Trophoblast cell (in vitro differentiated cells and primary cell): ENCODE results near the gene TTLL10.

ENCODE experiments used
- DNase-seq, 2 donors: peaks; one replicate each; pipeline ENCODE4 v3.0.0-alpha.2; 2016
- H2AFZ ChIP-seq: 2 replicates; pipeline ENCODE4 v1.6.1; 2013; ENCODE audit warnings: low read length, moderate library complexity, mild to moderate bottlenecking; ENCODE audit not compliant: insufficient read depth, poor library complexity
- H2AK5ac ChIP-seq: 2 replicates; pipeline ENCODE4 v1.6.1; 2013; ENCODE audit warnings: mild to moderate bottlenecking, low read length
- H2BK120ac ChIP-seq: 2 replicates; pipeline ENCODE4 v1.6.1; 2013; ENCODE audit warnings: low read length, mild to moderate bottlenecking, moderate library complexity; ENCODE audit not compliant: insufficient read depth, poor library complexity
- H2BK12ac ChIP-seq: 2 replicates; pipeline ENCODE4 v1.6.1; 2013; ENCODE audit warnings: mild to moderate bottlenecking, low read length, moderate library complexity
- H2BK5ac ChIP-seq: 2 replicates; pipeline ENCODE4 v1.6.1; 2013; ENCODE audit warnings: low read length, low read depth, moderate library complexity, mild to moderate bottlenecking; ENCODE audit not compliant: poor library complexity
- H3K14ac ChIP-seq: 2 replicates; pipeline ENCODE4 v1.6.1; 2013; ENCODE audit warnings: mild to moderate bottlenecking, low read length
- H3K18ac ChIP-seq: 2 replicates; pipeline ENCODE4 v1.6.1; 2013; ENCODE audit warnings: mild to moderate bottlenecking, low read length
- H3K23ac ChIP-seq: 2 replicates; pipeline ENCODE4 v1.6.1; 2013; ENCODE audit warnings: low read length
- H3K27ac ChIP-seq: 2 replicates; pipeline ENCODE4 v1.5.1; 2013; ENCODE audit warnings: low read depth, mild to moderate bottlenecking, inconsistent platforms, low read length, moderate library complexity
- H3K27me3 ChIP-seq: 2 replicates; pipeline ENCODE4 v1.6.1; 2013; ENCODE audit warnings: inconsistent platforms, mild to moderate bottlenecking, low read length, moderate library complexity; ENCODE audit not compliant: insufficient read depth
- H3K36me3 ChIP-seq, 2 experiments: 1 replicate in 1 of 2; 2 replicates in 1 of 2; pipeline ENCODE4 v1.6.1; 2013; ENCODE audit warnings: low read length in 2 of 2, mild to moderate bottlenecking in 2 of 2, moderate library complexity in 1 of 2; ENCODE audit not compliant: insufficient read depth in 2 of 2, control insufficient read depth in 1 of 2
- H3K4ac ChIP-seq: 2 replicates; pipeline ENCODE4 v1.6.1; 2013; ENCODE audit warnings: low read depth, mild to moderate bottlenecking, low read length, moderate library complexity
- H3K4me1 ChIP-seq, 2 experiments: 1 replicate in 1 of 2; 2 replicates in 1 of 2; pipeline ENCODE4 v1.6.1; 2013; ENCODE audit warnings: low read length in 2 of 2, mild to moderate bottlenecking in 2 of 2, moderate library complexity in 1 of 2; ENCODE audit not compliant: insufficient read depth in 2 of 2, control insufficient read depth in 1 of 2
- H3K4me2 ChIP-seq: 2 replicates; pipeline ENCODE4 v1.6.1; 2013; ENCODE audit warnings: inconsistent platforms, mild to moderate bottlenecking, low read length, moderate library complexity
- H3K4me3 ChIP-seq: 2 replicates; pipeline ENCODE4 v1.5.1; 2013; ENCODE audit warnings: mild to moderate bottlenecking, low read depth, low read length, inconsistent platforms
- H3K79me1 ChIP-seq: one replicate; pipeline ENCODE4 v1.6.1; 2013; ENCODE audit warnings: low read length
- H3K79me2 ChIP-seq: 2 replicates; pipeline ENCODE4 v1.6.1; 2013; ENCODE audit warnings: low read length, mild to moderate bottlenecking; ENCODE audit not compliant: control insufficient read depth, insufficient read depth, poor library complexity
- H3K9ac ChIP-seq: 2 replicates; pipeline ENCODE4 v1.6.1; 2013; ENCODE audit warnings: mild to moderate bottlenecking, low read length
- H3K9me3 ChIP-seq: 2 replicates; pipeline ENCODE4 v1.6.1; 2013; ENCODE audit warnings: low read depth, mild to moderate bottlenecking, control low read depth, inconsistent platforms, low read length; ENCODE audit not compliant: insufficient read depth
- H4K12ac ChIP-seq: 2 replicates; pipeline ENCODE4 v1.6.1; 2013; ENCODE audit warnings: low read depth, mild to moderate bottlenecking, low read length, moderate library complexity
- H4K8ac ChIP-seq: 2 replicates; pipeline ENCODE4 v1.6.1; 2013; ENCODE audit warnings: low read depth, mild to moderate bottlenecking, low read length, moderate library complexity
- H4K91ac ChIP-seq: one replicate; pipeline ENCODE4 v1.6.1; 2013; ENCODE audit warnings: low read depth, mild to moderate bottlenecking, low read length, moderate library complexity
- WGBS: extraction: QIAGEN DNeasy Blood & Tissue Kit; methylation state at CpG from one replicate; pipeline ENCODE4 v1.1.7; 2013; ENCODE audit warnings: missing lambda C conversion rate; ENCODE audit not compliant: insufficient read length, insufficient coverage; ENCODE audit errors: extremely low coverage; 5-methylcytosine and 5-hydroxymethylcytosine counted together

Gene TTLL10

DNA sequence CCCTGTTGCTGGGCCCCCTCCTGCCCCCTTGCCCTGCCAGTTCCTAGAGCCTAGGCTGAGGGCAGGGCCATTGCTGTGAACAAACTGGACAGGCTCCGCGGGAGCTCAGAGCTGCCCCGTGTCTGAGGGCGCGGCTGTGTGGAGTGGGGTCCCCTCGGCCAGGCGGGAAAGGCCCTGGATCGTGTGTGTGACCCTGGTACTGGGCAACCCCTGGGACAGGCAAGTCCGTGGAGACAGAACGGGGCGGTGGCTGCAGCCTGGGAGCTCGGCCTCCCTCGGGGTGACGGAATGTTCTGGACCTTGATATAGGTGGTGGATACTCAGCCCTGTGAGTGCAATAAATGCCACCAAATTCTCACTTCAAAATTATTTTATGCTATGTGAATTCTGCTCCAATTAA is 30.0 kb upstream of the TTLL10 start:
- no peak overlapping the region for H2AFZ ChIP-seq
- no peak overlapping the region for H3K4me2 ChIP-seq
- no peak overlapping the region for H3K4ac ChIP-seq
- no peak overlapping the region for H4K8ac ChIP-seq
- no peak overlapping the region for H3K23ac ChIP-seq
- H2BK5ac ChIP-seq: no peak overlapping the region
- H3K79me1 ChIP-seq: no peaks in the 10 kb centered on the region
- peaks cover under 1% of the 10 kb centered on the region for H3K27me3 ChIP-seq
- no peak overlapping the region for H2BK120ac ChIP-seq
- peaks cover 0 to 4% of the 10 kb centered on the region in 2 experiments for H3K4me1 ChIP-seq
- H3K18ac ChIP-seq: no peak overlapping the region
- no peak overlapping the region for H3K14ac ChIP-seq
- DNase-seq: no peak
- no peaks in the 10 kb centered on the region for H3K79me2 ChIP-seq
- no peak overlapping the region for H3K4me3 ChIP-seq
- no peak overlapping the region for H3K9ac ChIP-seq
- H3K36me3 ChIP-seq: no peaks in the 10 kb centered on the region
- no peak overlapping the region for H2BK12ac ChIP-seq
- no peak overlapping the region for H3K27ac ChIP-seq
- H4K91ac ChIP-seq: no peak overlapping the region
- no peak overlapping the region for H4K12ac ChIP-seq
- peaks cover 2% of the 10 kb centered on the region for H3K9me3 ChIP-seq
- no peak overlapping the region for H2AK5ac ChIP-seq
- no CpG with 5 or more reads among the region's 14 CpGs for WGBS

GRCh38 chr1:1144122-1144842 is 29.4 kb upstream of the TTLL10 start:
- H3K18ac ChIP-seq: no peak overlapping the region
- H3K4ac ChIP-seq: no peak overlapping the region
- no peak overlapping the region for H3K27ac ChIP-seq
- no peak overlapping the region for H3K23ac ChIP-seq
- no peak overlapping the region for H2BK5ac ChIP-seq
- peaks cover 2% of the 10 kb centered on the region for H3K9me3 ChIP-seq
- no peak overlapping the region for H2BK12ac ChIP-seq
- DNase-seq: no peak
- no peak overlapping the region for H3K4me2 ChIP-seq
- H3K4me3 ChIP-seq: no peak overlapping the region
- no peak overlapping the region for H2BK120ac ChIP-seq
- no peak overlapping the region for H3K9ac ChIP-seq
- no peaks in the 10 kb centered on the region for H3K27me3 ChIP-seq
- peaks cover 0 to 4% of the 10 kb centered on the region in 2 experiments for H3K4me1 ChIP-seq
- H2AFZ ChIP-seq: peak overlapping the region; percentile 19
- peak overlapping the region; percentile 26 for H3K14ac ChIP-seq
- no peak overlapping the region for H4K8ac ChIP-seq
- no peak overlapping the region for H2AK5ac ChIP-seq
- peak overlapping the region; percentile 29 for H4K91ac ChIP-seq
- no peaks in the 10 kb centered on the region for H3K36me3 ChIP-seq
- WGBS: no CpG with 5 or more reads among the region's 42 CpGs
- no peak overlapping the region for H4K12ac ChIP-seq
- H3K79me1 ChIP-seq: no peaks in the 10 kb centered on the region
- H3K79me2 ChIP-seq: no peaks in the 10 kb centered on the region

- no peak for DNase-seq
- no peak overlapping the region for H3K4ac ChIP-seq
- no peaks in the 10 kb centered on the region for H3K79me2 ChIP-seq
- H4K8ac ChIP-seq: no peak overlapping the region
- H2AFZ ChIP-seq: no peak overlapping the region
- H2BK5ac ChIP-seq: no peak overlapping the region
- no peak overlapping the region for H3K14ac ChIP-seq
- H3K23ac ChIP-seq: no peak overlapping the region
- no peaks in the 10 kb centered on the region for H3K27me3 ChIP-seq
- H4K91ac ChIP-seq: no peak overlapping the region
- no peaks in the 10 kb centered on the region for H3K36me3 ChIP-seq
- no peak overlapping the region for H3K18ac ChIP-seq
- H3K27ac ChIP-seq: no peak overlapping the region
- H2AK5ac ChIP-seq: no peak overlapping the region
- WGBS: no CpG with 5 or more reads among the region's 32 CpGs
- H3K4me2 ChIP-seq: no peak overlapping the region
- H3K4me1 ChIP-seq: peaks cover 0 to 4% of the 10 kb centered on the region in 2 experiments
- H3K9ac ChIP-seq: no peak overlapping the region
- peaks cover 2% of the 10 kb centered on the region for H3K9me3 ChIP-seq
- H2BK12ac ChIP-seq: no peak overlapping the region
- H2BK120ac ChIP-seq: no peak overlapping the region
- no peak overlapping the region for H4K12ac ChIP-seq
- no peak overlapping the region for H3K4me3 ChIP-seq
- H3K79me1 ChIP-seq: no peaks in the 10 kb centered on the region
Observed at GRCh38 chr1:1144843-1145546, 28.7 kb upstream of the TTLL10 start.

DNA sequence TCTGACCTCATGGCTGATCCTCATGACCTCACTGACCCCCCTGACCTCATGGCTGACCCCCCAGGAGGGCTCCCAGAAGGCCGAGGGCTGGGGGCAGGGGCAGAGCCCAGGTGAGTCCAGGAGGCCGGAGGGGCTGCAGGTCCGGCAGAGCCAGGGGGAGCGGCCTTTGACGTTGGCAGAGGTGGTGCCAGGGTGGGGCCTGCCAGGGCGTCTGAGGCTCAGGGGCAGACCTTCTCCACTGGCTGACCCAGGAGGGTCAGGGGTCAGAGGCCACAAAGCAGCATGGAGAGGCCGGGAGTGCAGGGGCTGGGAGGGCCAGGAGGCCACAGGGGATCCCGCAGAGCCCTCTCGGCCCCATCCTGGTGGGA is 28.1 kb upstream of the TTLL10 start:
- DNase-seq: no peak
- H3K9ac ChIP-seq: no peak overlapping the region
- no peak overlapping the region for H3K4ac ChIP-seq
- no peak overlapping the region for H2BK120ac ChIP-seq
- no CpG with 5 or more reads among the region's 9 CpGs for WGBS
- H2BK5ac ChIP-seq: no peak overlapping the region
- no peak overlapping the region for H3K18ac ChIP-seq
- no peaks in the 10 kb centered on the region for H3K79me1 ChIP-seq
- no peak overlapping the region for H4K12ac ChIP-seq
- H4K91ac ChIP-seq: no peak overlapping the region
- no peak overlapping the region for H2BK12ac ChIP-seq
- no peak overlapping the region for H3K4me2 ChIP-seq
- no peak overlapping the region for H3K23ac ChIP-seq
- H3K14ac ChIP-seq: no peak overlapping the region
- no peak overlapping the region for H3K27ac ChIP-seq
- no peaks in the 10 kb centered on the region for H3K79me2 ChIP-seq
- H3K4me1 ChIP-seq: peaks cover 0 to 4% of the 10 kb centered on the region in 2 experiments
- H4K8ac ChIP-seq: no peak overlapping the region
- no peaks in the 10 kb centered on the region for H3K27me3 ChIP-seq
- H2AK5ac ChIP-seq: no peak overlapping the region
- peaks cover 2% of the 10 kb centered on the region for H3K9me3 ChIP-seq
- H2AFZ ChIP-seq: no peak overlapping the region
- H3K36me3 ChIP-seq: no peaks in the 10 kb centered on the region
- H3K4me3 ChIP-seq: no peak overlapping the region
